Right lobe of liver (tissue), 6 donors: ENCODE measurements around the gene TOB1. TPM values are rescaled to one million over a fixed set of nuclear protein-coding genes. Genes with fewer than 3 reads are reported as not detected.

Experiments
- ATAC-seq, 4 donors: fragments of 200-7000 bp; cut with Tn5 transposase; one replicate each; pipeline ENCODE4 v1.9.1; 2020; ENCODE audit warnings: mild to moderate bottlenecking in 4 of 4, moderate library complexity in 4 of 4
- DNase-seq, 3 donors: peaks; one replicate each; pipeline ENCODE4 v3.0.0-alpha.2; 2020
- H3K27ac ChIP-seq, 3 donors: fragments of 200-600 bp; one replicate each; pipeline ENCODE4 v1.8.0; 2022
- H3K27me3 ChIP-seq, 2 donors: fragments of 200-600 bp; one replicate each; pipeline ENCODE4 v1.8.0; 2022
- H3K36me3 ChIP-seq, 4 donors: fragments of 200-600 bp; sonication (generic) in 1 of 4; one replicate each; pipeline versions ENCODE4 v1.5.1 to v1.8.0; 2017 to 2022; ENCODE audit warnings: control low read depth in 1 of 4
- H3K4me1 ChIP-seq, 4 donors: fragments of 200-600 bp; sonication (generic) in 1 of 4; one replicate each; pipeline versions ENCODE4 v1.5.1 to v1.8.0; 2017 to 2022; ENCODE audit warnings: control low read depth in 1 of 4
- H3K4me3 ChIP-seq, 3 donors: fragments of 200-600 bp; one replicate each; pipeline ENCODE4 v1.8.0; 2022
- H3K9me3 ChIP-seq, 4 donors: fragments of 200-600 bp; sonication (generic) in 1 of 4; one replicate each; pipeline versions ENCODE4 v1.5.1 to v1.8.0; 2017 to 2022; ENCODE audit warnings: control low read depth in 1 of 4
- CTCF ChIP-seq, 4 donors: fragments of 200-600 bp in 3 of 4; fragments of 450-650 bp in 1 of 4; IDR thresholded peaks; one replicate each; pipeline versions ENCODE4 v1.5.1 to v1.8.0; 2016 to 2022; ENCODE audit warnings: antibody characterized with exemption in 4 of 4, mild to moderate bottlenecking in 2 of 4
- POLR2A ChIP-seq: fragments of 450-650 bp; IDR thresholded peaks from one replicate; pipeline ENCODE4 v1.6.1; 2017; ENCODE audit warnings: antibody characterized with exemption, mild to moderate bottlenecking
- WGBS: methylation state at CpG from one replicate; pipeline ENCODE4 v1.1.6; 2018; ENCODE audit warnings: low coverage, low lambda C conversion rate; ENCODE audit not compliant: insufficient coverage; ENCODE audit errors: missing lambda C conversion rate; 5-methylcytosine and 5-hydroxymethylcytosine counted together
- intact Hi-C, 2 donors: fragments of 100-400 bp; cut with DNase I; formaldehyde crosslinking; loops; one replicate each; pipeline versions ENCODE4 v1.11.2 to v1.14.1; 2022
- total RNA-seq, 6 experiments: library from RNA; depleted of rRNA in 2 of 6; stranded (reverse); fragments of >200 nt in 2 of 6; fragmentation: NEBNext Ultra II Directional in 3 of 6; extraction: Animal tissue kit (Norgen Biotek cat#: 25700) in 3 of 6; gene quantifications; one replicate each; pipeline versions ENCODE4 v1.1.0 to v1.2.4, GENCODE V29; 2016 to 2023
- donor health status: DM: no; HTN: yes; CAD: no.
- donor health status: DM: no; HTN: no; CAD: no.
- donor health status: DM: no; HTN: no; CAD: no.
- donor health status: DM: no; HTN: yes; CAD: no.
- donor health status: DM: no; HTN: yes; CAD: no.

TOB1 gene
- total RNA-seq, 6 experiments from 2014 or later, result 36.2 to 222 (median 82.1) TPM

- intact Hi-C loops, result no loop called here
- H3K4me3 ChIP-seq, result no peak overlapping the region
- no peaks in the 10 kb centered on the region for H3K27me3 ChIP-seq
- ATAC-seq, result no peak
- DNase-seq, result no peak
- no peaks in the 10 kb centered on the region for H3K36me3 ChIP-seq
- peaks cover 0 to 2% (median 0%) of the 10 kb centered on the region in 4 donors for H3K4me1 ChIP-seq
- H3K9me3 ChIP-seq, result no peaks in the 10 kb centered on the region
- TF ChIP-seq POLR2A, result no peak
- TF ChIP-seq CTCF (IDR thresholded peaks at IDR 0.05), result no peak
- no peak overlapping the region for H3K27ac ChIP-seq
Observed at GRCh38 chr17:50825188-50825587, 41.0 kb downstream of the TOB1 start.

GRCh38 chr17:50824429-50824828 is 41.7 kb downstream of the TOB1 start:
- no peak for TF ChIP-seq POLR2A
- TF ChIP-seq CTCF (IDR thresholded peaks at IDR 0.05), result no peak
- H3K27ac ChIP-seq, result no peak overlapping the region
- peak in 1 of 3 donors; percentile 7 for DNase-seq
- H3K4me3 ChIP-seq, result no peak overlapping the region
- intact Hi-C loops, result no loop called here
- WGBS, result 92% methylated on average over 2 of the region's 2 CpGs
- no peaks in the 10 kb centered on the region for H3K27me3 ChIP-seq
- no peaks in the 10 kb centered on the region for H3K4me1 ChIP-seq
- ATAC-seq, result no peak
- no peaks in the 10 kb centered on the region for H3K9me3 ChIP-seq
- H3K36me3 ChIP-seq, result no peaks in the 10 kb centered on the region

GRCh38 chr17:50822550-50822949 is 43.6 kb downstream of the TOB1 start:
- ATAC-seq (no peak), DNase-seq (no peak)
- 84% methylated on average over 2 of the region's 2 CpGs for WGBS
- Histone ChIP-seq H3K4me3 (no peak overlapping the region), H3K27ac (no peak overlapping the region), H3K4me1 (peaks cover 0 to 4% (median 0%) of the 10 kb centered on the region in 4 donors), H3K9me3 (no peaks in the 10 kb centered on the region), H3K27me3 (no peaks in the 10 kb centered on the region), H3K36me3 (no peaks in the 10 kb centered on the region)
- intact Hi-C loops, result no loop called here
- TF ChIP-seq CTCF (IDR thresholded peaks at IDR 0.05) (no peak), POLR2A (no peak)

GRCh38 chr17:50820651-50821050 is 45.5 kb downstream of the TOB1 start:
- Histone ChIP-seq H3K9me3 (no peaks in the 10 kb centered on the region), H3K4me1 (peaks cover 0 to 10% (median 0%) of the 10 kb centered on the region in 4 donors), H3K36me3 (no peaks in the 10 kb centered on the region), H3K27me3 (no peaks in the 10 kb centered on the region), H3K4me3 (no peak overlapping the region), H3K27ac (no peak overlapping the region)
- DNase-seq (peak in 1 of 3 donors; percentile 70), ATAC-seq (no peak)
- 65% methylated on average over 7 of the region's 10 CpGs for WGBS
- TF ChIP-seq CTCF (IDR thresholded peaks at IDR 0.05), result no peak
- TF ChIP-seq POLR2A, result no peak
- intact Hi-C loops, result no loop called here
